HEK293 (cell line): ENCODE data around the gene NGB.

Source experiments
- CTCF ChIA-PET: fragments of 350-600 bp; formaldehyde crosslinking; extraction: SDS; loops from one replicate; lab custom pipeline; 2021; ENCODE audit warnings: antibody characterized with exemption; lab: Yijun Ruan, JAX
- POLR2A ChIA-PET: fragments of 300-600 bp; formaldehyde crosslinking; extraction: SDS; loops from one replicate; lab custom pipeline; 2020; ENCODE audit warnings: antibody characterized with exemption, inconsistent platforms; lab: Yijun Ruan, JAX
- H3K27ac ChIP-seq: fragments of 200-500 bp; sonication (Bioruptor generic); 2 replicates; pipeline ENCODE4 v1.5.1; 2014; ENCODE audit warnings: low read depth, low read length, control low read depth, inconsistent platforms; ENCODE audit errors: extremely low read depth
- H3K36me3 ChIP-seq, 2 experiments: fragments of 200-500 bp in 1 of 2; sonication (Bioruptor generic) in 1 of 2; 1 replicate in 1 of 2; 2 replicates in 1 of 2; pipeline ENCODE4 v1.5.1; 2014 to 2017; ENCODE audit warnings: inconsistent platforms in 2 of 2, low read length in 2 of 2; ENCODE audit not compliant: control insufficient read depth in 2 of 2, insufficient read depth in 1 of 2
- H3K4me1 ChIP-seq: fragments of 200-500 bp; sonication (Bioruptor generic); 2 replicates; pipeline ENCODE4 v1.5.1; 2014; ENCODE audit warnings: mild to moderate bottlenecking, low read length, inconsistent platforms; ENCODE audit not compliant: control insufficient read depth, insufficient read depth
- H3K4me3 ChIP-seq: 2 replicates; pipeline ENCODE4 v1.5.1; 2011; ENCODE audit warnings: low read depth, mild to moderate bottlenecking, control low read depth, low read length, moderate library complexity
- H3K9me3 ChIP-seq: fragments of 200-500 bp; sonication (Bioruptor generic); 2 replicates; pipeline ENCODE4 v1.5.1; 2014; ENCODE audit warnings: low read depth, low read length, inconsistent platforms; ENCODE audit not compliant: control insufficient read depth, insufficient read depth
- BCL11A ChIP-seq: fragments of 450-650 bp; formaldehyde crosslinking; IDR thresholded peaks from 2 replicates; pipeline ENCODE4 v1.5.1; 2016; ENCODE audit warnings: low read depth, missing biosample characterization, missing genetic modification characterization
- PRDM4 ChIP-seq: fragments of 450-650 bp; formaldehyde crosslinking; IDR thresholded peaks from 2 replicates; pipeline ENCODE4 v1.5.1; 2017; ENCODE audit warnings: missing biosample characterization, missing genetic modification characterization
- RBAK ChIP-seq: fragments of 450-650 bp; formaldehyde crosslinking; IDR thresholded peaks from 2 replicates; pipeline ENCODE4 v1.5.1; 2016; ENCODE audit warnings: missing biosample characterization, missing genetic modification characterization
- SALL2 ChIP-seq: fragments of 450-650 bp; formaldehyde crosslinking; IDR thresholded peaks from 2 replicates; pipeline ENCODE4 v1.5.0; 2017; ENCODE audit warnings: missing biosample characterization, mild to moderate bottlenecking, missing genetic modification characterization, borderline replicate concordance
- ZBTB21 ChIP-seq: fragments of 450-650 bp; formaldehyde crosslinking; IDR thresholded peaks from 2 replicates; pipeline ENCODE4 v1.5.1; 2017; ENCODE audit warnings: missing biosample characterization, missing genetic modification characterization
- ZFP37 ChIP-seq: fragments of 450-650 bp; formaldehyde crosslinking; IDR thresholded peaks from 2 replicates; pipeline ENCODE4 v1.5.1; 2016; ENCODE audit warnings: missing biosample characterization, missing genetic modification characterization
- ZNF138 ChIP-seq: fragments of 450-650 bp; formaldehyde crosslinking; IDR thresholded peaks from 2 replicates; pipeline ENCODE4 v1.5.1; 2016; ENCODE audit warnings: missing biosample characterization, missing genetic modification characterization, borderline replicate concordance
- ZNF221 ChIP-seq: fragments of 450-650 bp; formaldehyde crosslinking; IDR thresholded peaks from 2 replicates; pipeline ENCODE4 v1.5.1; 2017; ENCODE audit warnings: missing biosample characterization, missing genetic modification characterization, borderline replicate concordance
- ZNF280D ChIP-seq: fragments of 450-650 bp; formaldehyde crosslinking; IDR thresholded peaks from 2 replicates; pipeline ENCODE4 v1.5.1; 2016; ENCODE audit warnings: missing biosample characterization, missing genetic modification characterization
- ZNF416 ChIP-seq: fragments of 450-650 bp; formaldehyde crosslinking; IDR thresholded peaks from 2 replicates; pipeline ENCODE4 v1.5.1; 2016; ENCODE audit warnings: missing biosample characterization, missing genetic modification characterization
- ZNF510 ChIP-seq: fragments of 450-650 bp; formaldehyde crosslinking; IDR thresholded peaks from 2 replicates; pipeline ENCODE4 v1.5.1; 2018; ENCODE audit warnings: mild to moderate bottlenecking, missing genetic modification characterization, missing biosample characterization; ENCODE audit not compliant: insufficient replicate concordance
- ZNF561 ChIP-seq: fragments of 450-650 bp; IDR thresholded peaks from 2 replicates; pipeline ENCODE4 v1.5.1; 2018; ENCODE audit warnings: missing biosample characterization, missing genetic modification characterization, borderline replicate concordance
- ZNF629 ChIP-seq: fragments of 450-650 bp; formaldehyde crosslinking; IDR thresholded peaks from 2 replicates; pipeline ENCODE4 v1.5.1; 2017; ENCODE audit warnings: missing biosample characterization, missing genetic modification characterization
- ZNF658 ChIP-seq: fragments of 450-650 bp; formaldehyde crosslinking; IDR thresholded peaks from 2 replicates; pipeline ENCODE4; 2016; ENCODE audit warnings: missing biosample characterization, missing genetic modification characterization
- ZNF701 ChIP-seq: fragments of 450-650 bp; formaldehyde crosslinking; IDR thresholded peaks from 2 replicates; pipeline ENCODE4 v1.5.1; 2016; ENCODE audit warnings: missing biosample characterization, missing genetic modification characterization
- ZNF747 ChIP-seq: fragments of 450-650 bp; formaldehyde crosslinking; IDR thresholded peaks from 2 replicates; pipeline ENCODE4 v1.5.1; 2016; ENCODE audit warnings: missing biosample characterization, missing genetic modification characterization
- ZNF768 ChIP-seq: fragments of 450-650 bp; formaldehyde crosslinking; IDR thresholded peaks from 2 replicates; pipeline ENCODE4 v1.5.1; 2018; ENCODE audit warnings: missing biosample characterization, mild to moderate bottlenecking, missing genetic modification characterization

The NGB gene

GRCh38 chr14:77225892-77226557 lies 45.0 kb downstream of the NGB start:
- POLR2A ChIA-PET, result interaction anchor here (0.5 kb wide), 1 partner anchor 120 kb away, joined by 5 read pairs; no protein-coding TSS in a partner anchor
- Histone ChIP-seq H3K9me3 (no peaks in the 10 kb centered on the region), H3K27ac (no peak overlapping the region), H3K4me3 (no peak overlapping the region), H3K36me3 (no peaks in the 10 kb centered on the region), H3K4me1 (no peaks in the 10 kb centered on the region)
- CTCF ChIA-PET, result interaction anchor here (0.9 to 2.1 kb wide), 2 partner anchors 13 to 75 kb away, joined by 3 to 8 read pairs; no protein-coding TSS in a partner anchor
- TF ChIP-seq ZNF747 (no peak), ZBTB21 (tag by site-specific recombination) (no peak), ZNF221 (tag by site-specific recombination) (no peak), ZNF280D (tag by site-specific recombination) (no peak), BCL11A (no peak), ZNF561 (no peak), ZNF416 (tag by site-specific recombination) (no peak), ZNF629 (tag by site-specific recombination) (no peak), ZNF701 (tag by site-specific recombination) (no peak)

GRCh38 chr14:77225254-77225653 lies 45.8 kb downstream of the NGB start:
- CTCF ChIA-PET, result interaction anchor here (0.9 to 2.1 kb wide), 2 partner anchors 12 to 74 kb away, joined by 3 to 8 read pairs; no protein-coding TSS in a partner anchor
- no peak overlapping the region for H3K27ac ChIP-seq
- no peaks in the 10 kb centered on the region for H3K9me3 ChIP-seq

GRCh38 chr14:77224212-77224611 lies 46.8 kb downstream of the NGB start:
- Histone ChIP-seq H3K27ac (no peak overlapping the region), H3K9me3 (no peaks in the 10 kb centered on the region), H3K4me3 (no peak overlapping the region), H3K36me3 (no peaks in the 10 kb centered on the region), H3K4me1 (no peaks in the 10 kb centered on the region)
- no peak for TF ChIP-seq ZNF768 (tag by site-specific recombination)
- POLR2A ChIA-PET, result no interaction called here
- CTCF ChIA-PET, result no interaction called here

More at GRCh38 chr14:77225254-77225653, 45.8 kb downstream of the NGB start:
- H3K4me1 ChIP-seq, result no peaks in the 10 kb centered on the region
- no peak overlapping the region for H3K4me3 ChIP-seq
- H3K36me3 ChIP-seq, result no peaks in the 10 kb centered on the region
- POLR2A ChIA-PET, result interaction anchor here (0.5 kb wide), 1 partner anchor 121 kb away, joined by 5 read pairs; no protein-coding TSS in a partner anchor
- TF ChIP-seq ZNF138, result no peak
- no peak for TF ChIP-seq SALL2

- Histone ChIP-seq H3K36me3 (no peaks in the 10 kb centered on the region), H3K9me3 (no peaks in the 10 kb centered on the region), H3K27ac (no peak overlapping the region), H3K4me3 (no peak overlapping the region), H3K4me1 (no peaks in the 10 kb centered on the region)
- CTCF ChIA-PET, result interaction anchor here (0.5 to 1.6 kb wide), 3 partner anchors 10 to 106 kb away, joined by 3 to 7 read pairs (median 3); no protein-coding TSS in a partner anchor
- POLR2A ChIA-PET, result no interaction called here
- no peak for TF ChIP-seq ZFP37 (tag by site-specific recombination)
- TF ChIP-seq ZNF510 (tag by site-specific recombination), result no peak
- no peak for TF ChIP-seq ZNF658
- TF ChIP-seq SALL2, result no peak
- TF ChIP-seq PRDM4 (tag by site-specific recombination), result no peak
- no peak for TF ChIP-seq RBAK (tag by site-specific recombination)
These were observed 48.3 kb downstream of the NGB start for GRCh38 chr14:77222546-77223225.
